ENCODE measurements around the gene SERGEF. TPM values are rescaled to one million over a fixed set of nuclear protein-coding genes. Genes with fewer than 3 reads are reported as not detected.

SERGEF gene
- total RNA-seq, 3 donors from 2014 or later = 23.6 to 45.0 (median 23.8) TPM

- no peaks in the 10 kb centered on the region for H3K36me3 ChIP-seq (ENCODE audit: low read depth)
- no peak for ATAC-seq
- intact Hi-C loops (cut with DNase I, micrococcal nuclease) = no loop called here
- no peak overlapping the region for H3K4me3 ChIP-seq
- no peaks in the 10 kb centered on the region for H3K9me3 ChIP-seq
- no peak for TF ChIP-seq CTCF (IDR thresholded peaks at IDR 0.05)
- H3K4me1 ChIP-seq (ENCODE audit: low read depth) = peaks cover 6% of the 10 kb centered on the region
- no peak for DNase-seq
These were observed 241.9 kb downstream of the SERGEF start for GRCh38 chr11:17770917-17771316.

- ATAC-seq (peak; percentile 94), DNase-seq (peak; percentile 84 to 89 (median 87))
- H3K4me1 ChIP-seq (ENCODE audit: low read depth) = peaks cover 6% of the 10 kb centered on the region
- no peaks in the 10 kb centered on the region for H3K36me3 ChIP-seq (ENCODE audit: low read depth)
- H3K4me3 ChIP-seq = no peak overlapping the region
- H3K9me3 ChIP-seq = no peaks in the 10 kb centered on the region
- peak; percentile 18 for TF ChIP-seq CTCF (IDR thresholded peaks at IDR 0.05)
- intact Hi-C loops (cut with DNase I, micrococcal nuclease) = no loop called here
These were observed 242.7 kb downstream of the SERGEF start for GRCh38 chr11:17770048-17770652.

- no peak for TF ChIP-seq CTCF (IDR thresholded peaks at IDR 0.05)
- Histone ChIP-seq H3K4me1 (ENCODE audit: low read depth) (peaks cover 6% of the 10 kb centered on the region), H3K9me3 (no peaks in the 10 kb centered on the region), H3K36me3 (ENCODE audit: low read depth) (no peaks in the 10 kb centered on the region), H3K4me3 (no peak overlapping the region)
- intact Hi-C loops (cut with DNase I, micrococcal nuclease) = loop anchor here (10.0 kb wide), 2 partner anchors 206 to 216 kb away; no protein-coding TSS in a partner anchor
- DNase-seq (no peak), ATAC-seq (no peak)
These were observed 243.6 kb downstream of the SERGEF start for GRCh38 chr11:17769218-17769617.

GRCh38 chr11:17768547-17768946 is 244.3 kb downstream of the SERGEF start:
- intact Hi-C loops (cut with DNase I, micrococcal nuclease) = loop anchor here (10.0 kb wide), 2 partner anchors 206 to 216 kb away; no protein-coding TSS in a partner anchor
- TF ChIP-seq CTCF (IDR thresholded peaks at IDR 0.05) = no peak
- no peak overlapping the region for H3K4me3 ChIP-seq
- H3K36me3 ChIP-seq (ENCODE audit: low read depth) = no peaks in the 10 kb centered on the region
- ATAC-seq (no peak), DNase-seq (no peak)
- H3K9me3 ChIP-seq = no peaks in the 10 kb centered on the region
- peaks cover 6% of the 10 kb centered on the region for H3K4me1 ChIP-seq (ENCODE audit: low read depth)

- ATAC-seq (no peak), DNase-seq (peak in 1 of 3 donors; percentile 16)
- Histone ChIP-seq H3K4me1 (ENCODE audit: low read depth) (peaks cover 6% of the 10 kb centered on the region), H3K36me3 (ENCODE audit: low read depth) (no peaks in the 10 kb centered on the region), H3K9me3 (no peaks in the 10 kb centered on the region), H3K4me3 (no peak overlapping the region)
- no peak for TF ChIP-seq CTCF (IDR thresholded peaks at IDR 0.05)
- intact Hi-C loops (cut with DNase I, micrococcal nuclease) = loop anchor here (10.0 kb wide), 2 partner anchors 207 to 217 kb away; no protein-coding TSS in a partner anchor
These were observed 244.9 kb downstream of the SERGEF start for GRCh38 chr11:17767914-17768313.
